Mucosa of gallbladder (tissue), 1 donor: ENCODE results near the gene SLC29A1. TPM values are rescaled to one million over a fixed set of nuclear protein-coding genes. Genes with fewer than 3 reads are reported as not detected.
A peak's percentile ranks its signal among the peaks of the same experiment; 100 is the strongest.

ENCODE experiments used
- DNase-seq: peaks from one replicate; pipeline ENCODE4 v3.0.0-alpha.2; 2020; ENCODE audit warnings: low spot score
- total RNA-seq: library from RNA; stranded (reverse); gene quantifications from one replicate; pipeline ENCODE4 v1.2.1, GENCODE V29; 2021
- donor health status: DM: no; HTN: no; CAD: no.

The SLC29A1 gene
- total RNA-seq, 1 donor from 2014 or later = 66.1 TPM

DNA sequence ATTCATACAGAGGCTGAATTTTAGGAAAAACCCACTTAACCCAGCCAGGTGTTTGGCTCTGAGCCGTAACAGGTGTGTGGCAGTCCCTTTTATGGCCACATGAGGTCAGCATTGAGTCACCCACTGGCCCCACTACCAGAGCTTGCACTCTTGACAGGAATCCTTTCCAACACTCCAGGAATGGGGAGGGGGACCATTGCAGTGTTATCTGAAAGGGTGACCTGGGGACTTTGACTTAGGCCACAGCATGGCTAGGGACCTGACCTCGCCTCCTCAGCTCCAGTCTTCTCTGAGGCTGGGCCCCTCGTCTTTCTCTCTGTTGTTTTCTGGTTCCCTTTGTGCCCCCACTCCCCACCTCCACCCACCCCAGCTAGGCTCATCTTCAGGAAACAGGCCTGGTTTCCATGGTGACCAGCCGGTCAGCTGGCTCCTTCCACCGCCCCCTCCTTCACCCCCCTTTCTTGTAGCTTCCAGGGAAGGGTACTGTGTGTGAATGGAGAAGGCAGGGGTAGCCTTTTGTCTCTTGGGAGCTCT is 44.8 kb downstream of the SLC29A1 start:
- DNase-seq = peak; percentile 58

DNA sequence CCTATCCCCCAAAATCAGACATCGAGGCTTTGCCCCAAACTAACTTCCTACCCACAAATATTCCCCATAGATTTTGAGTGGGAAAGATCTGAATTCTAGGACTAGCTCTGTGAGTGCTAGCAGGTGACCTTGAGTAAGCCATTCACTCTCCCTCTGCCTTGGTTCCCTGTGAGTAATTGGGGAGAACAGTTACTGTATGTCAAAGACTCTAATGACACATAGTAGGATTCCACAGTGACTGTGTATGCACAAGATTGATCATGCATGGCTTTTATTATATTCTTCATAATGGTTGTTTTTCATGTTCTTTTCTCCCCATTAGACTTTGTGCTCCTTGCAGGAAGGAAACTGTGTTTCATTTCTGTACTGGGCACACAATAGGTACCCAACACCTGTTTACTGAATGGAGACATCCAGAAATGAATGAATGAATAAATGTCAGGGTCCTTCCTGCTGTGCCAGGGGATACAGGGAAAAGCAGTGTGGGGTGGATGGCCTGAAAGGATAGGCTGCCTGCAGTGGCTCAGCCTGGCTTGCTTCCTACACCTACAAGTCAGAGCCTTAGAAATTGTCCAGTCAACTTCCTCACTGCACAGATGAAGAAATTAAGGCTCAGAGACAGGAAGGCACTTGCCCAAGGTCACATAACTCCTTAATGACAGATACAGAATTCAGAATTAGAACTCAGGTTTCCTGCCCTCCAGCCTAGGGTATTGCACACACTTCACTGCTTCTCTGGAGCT is 46.0 kb downstream of the SLC29A1 start:
- DNase-seq = no peak

DNA sequence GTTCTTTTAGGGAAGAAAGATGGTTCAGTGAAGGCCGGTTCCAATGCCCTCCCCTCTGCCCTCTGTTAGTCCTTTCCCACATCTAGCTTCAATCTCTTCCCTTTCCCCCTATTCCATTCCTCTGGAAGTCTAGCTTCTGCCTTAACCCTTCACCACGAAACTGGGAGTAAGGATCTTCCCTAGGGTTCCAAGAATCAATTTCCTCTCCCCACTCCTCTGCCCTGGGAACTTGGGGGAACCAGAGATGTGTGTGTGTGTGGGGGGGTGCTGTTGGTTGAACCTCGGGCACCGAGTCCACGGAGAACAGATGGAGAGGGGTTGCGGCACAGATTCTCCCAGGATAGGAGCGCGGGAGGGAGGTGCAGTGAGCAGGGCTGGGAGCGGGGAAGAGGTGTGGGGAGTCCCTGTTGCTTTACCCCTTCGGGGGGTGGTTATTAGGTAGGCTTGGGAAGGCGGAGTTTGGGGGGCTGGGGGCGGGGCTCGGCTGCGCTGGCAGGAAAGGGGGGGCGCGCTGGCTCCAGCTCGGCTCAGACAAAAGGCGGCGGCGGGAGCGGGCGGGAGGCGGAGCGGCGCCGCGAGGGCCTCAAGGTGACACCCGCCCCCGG is 46.6 kb downstream of the SLC29A1 start, which contains the start of gene TMEM151B:
Gene TMEM151B, plus strand, starts transcription at position 530 of the 605 bp plus-strand sequence. CDS start 293 bp downstream, outside the sequence.
- DNase-seq = no peak

DNA sequence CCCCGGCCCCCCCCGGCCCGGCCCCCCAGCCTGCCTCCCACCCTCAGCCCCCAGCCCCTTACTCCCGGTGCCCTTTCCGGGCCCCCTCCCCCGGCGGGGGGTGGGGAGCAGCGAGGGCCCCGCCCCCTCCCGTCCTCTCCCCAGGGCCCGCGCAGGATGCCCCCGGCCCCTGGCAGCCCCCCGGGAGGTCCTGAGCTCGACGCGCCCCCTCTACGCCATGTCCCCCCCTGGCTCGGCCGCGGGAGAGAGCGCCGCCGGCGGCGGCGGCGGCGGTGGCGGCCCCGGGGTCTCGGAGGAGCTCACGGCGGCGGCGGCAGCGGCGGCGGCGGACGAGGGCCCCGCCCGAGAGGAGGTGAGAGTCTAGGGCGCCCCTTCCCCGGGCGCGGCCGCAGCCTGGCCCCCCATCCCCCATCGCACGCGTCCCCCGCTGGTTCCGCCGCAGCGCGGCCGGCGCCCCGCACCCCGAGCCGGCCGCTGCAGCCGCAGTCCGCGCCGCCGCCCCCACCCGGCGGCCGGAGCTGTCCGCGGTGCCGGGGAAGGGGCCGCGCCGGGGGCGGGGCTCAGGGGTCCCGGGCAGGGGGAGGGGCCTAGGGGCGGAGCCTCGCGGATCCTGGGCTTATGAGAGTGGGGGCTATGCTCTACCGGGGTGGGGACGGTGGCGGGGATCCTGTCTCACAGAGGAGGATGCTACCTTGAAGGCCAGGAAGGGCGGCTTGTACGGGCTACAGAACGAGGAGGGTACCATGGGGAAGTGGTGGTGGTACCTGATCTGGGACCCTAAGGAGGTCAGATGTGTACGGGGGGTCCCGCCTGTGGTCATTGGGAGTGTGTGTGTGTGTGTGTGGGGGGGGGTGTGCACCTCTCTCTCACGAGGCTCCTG is 47.4 kb downstream of the SLC29A1 start:
- DNase-seq = no peak

DNA sequence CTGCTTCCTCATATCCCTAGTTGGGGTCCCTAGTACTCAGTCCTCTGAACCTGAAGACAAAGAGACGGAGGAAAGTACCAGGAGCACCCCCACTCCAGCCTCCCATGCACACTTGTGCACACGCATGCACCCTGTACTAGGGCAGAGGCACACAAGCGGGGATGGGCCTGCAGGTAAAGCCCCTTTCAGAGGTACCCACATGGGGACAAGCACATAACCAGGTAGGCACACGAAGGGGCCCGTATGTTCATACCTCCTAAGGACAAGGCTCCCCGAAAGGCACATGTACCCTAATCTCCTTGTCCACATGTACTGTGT is 48.0 kb downstream of the SLC29A1 start:
- no peak for DNase-seq

DNA sequence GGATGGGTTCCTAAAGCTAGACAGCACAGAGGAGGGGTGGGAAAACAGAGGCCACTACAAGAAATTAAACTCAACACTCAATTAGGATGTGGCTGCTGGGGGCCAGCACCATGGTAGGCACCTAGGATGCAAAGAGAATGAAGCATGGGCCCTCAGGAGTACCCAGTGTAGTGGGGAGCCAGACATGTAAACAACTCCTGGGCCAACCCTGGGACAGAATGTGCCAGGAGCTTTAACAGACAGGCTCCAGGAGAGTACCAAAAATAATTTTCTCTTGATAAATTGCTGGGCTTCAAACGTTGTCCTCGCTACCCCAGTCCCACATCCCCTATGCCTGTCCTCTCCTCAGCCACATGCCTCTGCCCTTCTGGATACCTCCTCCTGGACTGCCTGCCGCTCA is 48.5 kb downstream of the SLC29A1 start:
- DNase-seq = no peak

DNA sequence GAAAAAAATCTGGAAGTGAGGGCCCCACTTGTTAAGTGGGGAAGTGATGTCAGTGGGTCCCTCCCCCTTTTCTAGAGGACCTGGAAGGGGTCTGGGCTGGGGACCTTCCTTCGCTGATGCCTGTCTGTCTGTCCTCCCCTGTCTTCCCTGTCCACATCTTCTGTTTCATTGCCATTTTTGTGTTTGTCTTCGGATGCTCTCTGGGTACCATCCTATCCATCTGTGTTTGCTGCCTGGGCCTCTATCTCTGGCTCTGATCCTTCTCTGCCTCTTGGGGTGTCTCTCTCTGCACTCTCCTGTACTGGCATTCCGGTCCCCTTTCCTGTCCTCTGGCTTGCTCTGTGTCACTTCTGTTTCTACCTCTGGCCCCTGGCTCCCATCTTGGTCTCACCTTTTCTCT is 49.1 kb downstream of the SLC29A1 start:
- no peak for DNase-seq

DNA sequence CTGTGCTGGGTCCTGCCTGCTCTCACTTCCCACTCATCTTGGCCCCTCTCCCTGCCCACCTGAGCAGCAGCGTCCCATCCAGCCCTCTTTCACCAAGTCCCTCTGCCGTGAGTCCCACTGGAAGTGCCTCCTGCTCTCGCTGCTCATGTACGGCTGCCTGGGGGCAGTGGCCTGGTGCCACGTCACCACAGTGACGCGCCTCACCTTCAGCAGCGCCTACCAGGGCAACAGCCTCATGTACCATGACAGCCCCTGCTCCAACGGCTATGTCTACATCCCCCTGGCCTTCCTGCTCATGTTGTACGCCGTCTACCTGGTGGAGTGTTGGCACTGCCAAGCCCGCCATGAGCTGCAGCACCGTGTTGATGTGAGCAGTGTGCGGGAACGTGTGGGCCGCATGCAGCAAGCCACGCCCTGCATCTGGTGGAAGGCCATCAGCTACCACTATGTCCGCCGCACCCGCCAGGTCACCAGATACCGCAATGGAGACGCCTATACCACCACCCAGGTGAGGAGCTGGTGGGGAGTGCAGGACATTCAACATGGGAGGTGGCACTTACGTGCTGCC is 49.7 kb downstream of the SLC29A1 start:
- no peak for DNase-seq

DNA sequence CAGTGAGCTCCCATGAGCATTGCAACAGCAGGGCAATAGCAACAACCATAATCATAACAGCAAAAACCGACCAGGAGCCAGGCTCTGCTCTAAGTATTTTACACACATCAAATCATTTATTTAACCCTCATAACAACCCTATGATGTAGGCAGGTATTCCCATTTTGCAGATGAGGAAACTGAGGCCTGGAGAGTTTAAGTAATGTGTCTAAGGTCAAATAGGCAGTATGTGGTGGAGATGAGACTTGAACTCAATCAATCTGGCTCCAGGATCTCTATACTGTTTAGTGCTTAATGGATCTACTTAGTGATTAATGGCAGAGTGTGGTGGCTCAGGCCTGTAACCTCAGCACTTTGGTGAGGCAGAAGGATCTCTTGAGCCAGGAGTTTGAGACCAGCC is 50.2 kb downstream of the SLC29A1 start:
- DNase-seq = no peak

DNA sequence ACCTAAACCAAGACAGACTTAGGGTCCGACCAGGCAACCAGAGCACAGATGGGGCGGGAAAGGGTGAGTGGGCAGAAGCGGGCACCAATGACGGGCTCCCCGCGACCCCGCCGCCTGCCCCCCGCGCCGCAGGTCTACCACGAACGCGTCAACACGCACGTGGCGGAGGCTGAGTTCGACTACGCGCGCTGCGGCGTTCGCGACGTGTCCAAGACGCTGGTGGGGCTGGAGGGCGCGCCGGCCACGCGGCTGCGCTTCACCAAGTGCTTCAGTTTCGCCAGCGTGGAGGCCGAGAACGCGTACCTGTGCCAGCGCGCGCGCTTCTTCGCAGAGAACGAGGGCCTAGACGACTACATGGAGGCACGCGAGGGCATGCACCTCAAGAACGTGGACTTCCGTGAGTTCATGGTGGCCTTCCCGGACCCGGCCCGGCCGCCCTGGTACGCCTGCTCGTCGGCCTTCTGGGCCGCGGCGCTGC is 51.9 kb downstream of the SLC29A1 start:
- no peak for DNase-seq

DNA sequence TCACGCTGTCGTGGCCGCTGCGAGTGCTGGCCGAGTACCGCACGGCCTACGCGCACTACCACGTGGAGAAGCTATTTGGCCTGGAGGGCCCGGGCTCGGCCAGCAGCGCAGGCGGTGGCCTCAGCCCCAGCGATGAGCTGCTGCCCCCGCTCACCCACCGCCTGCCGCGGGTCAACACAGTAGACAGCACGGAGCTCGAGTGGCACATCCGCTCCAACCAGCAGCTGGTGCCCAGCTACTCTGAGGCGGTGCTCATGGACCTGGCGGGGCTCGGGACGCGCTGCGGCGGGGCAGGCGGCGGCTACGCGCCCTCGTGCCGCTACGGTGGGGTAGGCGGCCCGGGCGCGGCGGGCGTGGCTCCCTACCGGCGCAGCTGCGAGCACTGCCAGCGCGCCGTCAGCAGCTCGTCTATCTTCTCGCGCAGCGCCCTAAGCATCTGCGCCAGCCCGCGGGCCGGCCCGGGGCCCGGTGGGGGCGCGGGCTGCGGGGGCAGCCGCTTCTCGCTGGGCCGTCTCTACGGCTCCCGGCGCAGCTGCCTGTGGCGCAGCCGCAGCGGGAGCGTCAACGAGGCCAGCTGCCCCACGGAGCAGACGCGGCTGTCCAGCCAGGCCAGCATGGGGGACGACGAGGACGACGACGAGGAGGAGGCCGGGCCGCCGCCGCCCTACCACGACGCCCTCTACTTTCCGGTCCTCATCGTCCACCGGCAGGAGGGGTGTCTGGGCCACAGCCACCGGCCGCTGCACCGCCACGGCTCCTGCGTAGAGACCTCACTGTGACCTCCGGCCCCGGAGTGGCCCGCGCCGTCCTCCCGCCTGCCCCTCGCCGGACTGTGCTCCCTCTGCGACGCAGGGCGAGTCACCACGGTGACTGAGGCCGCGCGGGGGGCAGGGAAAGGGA is 52.6 kb downstream of the SLC29A1 start:
- no peak for DNase-seq

DNA sequence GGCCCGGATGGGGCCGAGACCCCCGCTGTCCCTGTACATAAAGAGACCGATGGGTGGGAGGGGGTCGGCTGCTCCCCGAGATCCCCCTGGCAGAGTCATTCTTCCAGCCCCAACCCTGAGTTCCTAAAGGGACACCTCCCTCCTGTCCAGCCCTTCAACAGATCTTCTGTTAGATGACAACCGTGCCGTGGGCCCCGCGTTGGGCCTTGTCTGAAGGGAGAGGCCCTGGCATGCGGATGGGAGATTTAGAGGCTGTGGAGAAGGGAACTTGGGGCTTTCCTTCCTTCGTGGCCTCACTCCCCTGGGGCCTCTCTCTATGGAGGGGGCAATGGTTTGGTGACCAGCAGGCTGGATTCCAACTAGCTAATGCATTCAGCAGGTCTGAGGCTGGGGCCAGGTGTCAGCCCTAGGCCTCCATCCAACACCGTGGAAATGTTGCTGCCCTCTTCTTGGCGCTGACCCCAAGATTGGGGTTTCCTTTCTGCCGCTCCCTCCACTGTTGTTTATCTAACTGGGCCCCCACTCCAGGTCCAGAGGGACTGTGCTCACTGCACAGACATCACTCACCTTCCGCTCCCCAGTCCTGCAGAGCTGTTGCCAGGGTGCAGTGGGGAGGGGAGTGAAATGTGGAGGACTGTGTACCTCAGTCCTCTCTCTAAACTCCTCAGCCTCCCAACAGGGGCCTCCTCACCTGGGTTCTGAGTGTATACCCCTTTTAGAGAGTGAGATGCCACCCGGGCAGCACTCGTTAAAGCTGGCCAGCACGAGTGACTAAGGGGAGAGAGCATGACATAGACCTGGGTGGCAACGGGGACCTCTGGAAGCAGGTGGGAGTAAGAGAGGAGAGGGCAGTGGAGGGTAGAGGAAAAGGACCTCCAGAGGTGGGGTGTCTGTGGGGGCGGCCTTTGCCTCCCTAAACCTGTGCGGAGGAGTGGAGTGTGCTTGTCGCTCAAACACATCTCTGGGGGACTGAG is 53.6 kb downstream of the SLC29A1 start:
- no peak for DNase-seq

DNA sequence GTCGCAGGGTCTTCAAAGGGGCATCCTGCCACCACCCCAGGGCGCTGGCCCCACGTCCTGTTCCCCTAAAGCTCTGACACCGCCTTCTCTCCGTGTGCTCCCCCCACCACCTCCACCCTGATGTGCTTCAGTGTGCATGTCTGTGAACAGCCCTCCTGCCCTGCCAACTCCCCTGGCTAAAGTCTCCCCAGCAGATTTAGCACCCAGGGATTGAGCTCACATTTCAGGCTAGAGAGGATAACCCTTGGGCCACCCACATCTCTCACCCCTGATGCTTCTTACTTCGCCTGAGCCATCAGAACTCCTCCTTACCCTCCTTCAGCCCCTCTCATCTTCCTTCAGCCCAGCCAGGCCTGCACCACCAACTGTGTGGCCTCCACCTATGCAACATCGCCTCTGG is 54.4 kb downstream of the SLC29A1 start:
- DNase-seq = no peak

DNA sequence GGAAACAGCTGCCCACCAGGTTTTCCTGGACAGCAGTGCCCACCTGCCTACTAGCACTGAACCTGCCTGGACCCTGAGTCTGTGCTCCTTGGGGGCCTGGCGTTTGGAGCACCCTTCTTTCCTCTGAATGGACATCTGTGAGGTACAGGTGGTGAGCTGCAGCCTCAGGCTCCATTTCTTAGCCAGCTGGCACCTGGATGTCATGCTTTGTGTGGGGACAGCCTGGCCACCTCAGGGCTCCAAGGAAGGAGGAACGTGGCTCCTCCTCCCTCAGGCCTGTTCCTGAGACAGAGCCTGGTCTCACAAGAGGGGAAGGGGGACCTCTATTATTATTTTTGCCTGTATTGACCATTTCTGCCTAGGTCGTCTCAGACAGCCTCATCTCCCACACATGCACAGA is 54.9 kb downstream of the SLC29A1 start:
- no peak for DNase-seq

DNA sequence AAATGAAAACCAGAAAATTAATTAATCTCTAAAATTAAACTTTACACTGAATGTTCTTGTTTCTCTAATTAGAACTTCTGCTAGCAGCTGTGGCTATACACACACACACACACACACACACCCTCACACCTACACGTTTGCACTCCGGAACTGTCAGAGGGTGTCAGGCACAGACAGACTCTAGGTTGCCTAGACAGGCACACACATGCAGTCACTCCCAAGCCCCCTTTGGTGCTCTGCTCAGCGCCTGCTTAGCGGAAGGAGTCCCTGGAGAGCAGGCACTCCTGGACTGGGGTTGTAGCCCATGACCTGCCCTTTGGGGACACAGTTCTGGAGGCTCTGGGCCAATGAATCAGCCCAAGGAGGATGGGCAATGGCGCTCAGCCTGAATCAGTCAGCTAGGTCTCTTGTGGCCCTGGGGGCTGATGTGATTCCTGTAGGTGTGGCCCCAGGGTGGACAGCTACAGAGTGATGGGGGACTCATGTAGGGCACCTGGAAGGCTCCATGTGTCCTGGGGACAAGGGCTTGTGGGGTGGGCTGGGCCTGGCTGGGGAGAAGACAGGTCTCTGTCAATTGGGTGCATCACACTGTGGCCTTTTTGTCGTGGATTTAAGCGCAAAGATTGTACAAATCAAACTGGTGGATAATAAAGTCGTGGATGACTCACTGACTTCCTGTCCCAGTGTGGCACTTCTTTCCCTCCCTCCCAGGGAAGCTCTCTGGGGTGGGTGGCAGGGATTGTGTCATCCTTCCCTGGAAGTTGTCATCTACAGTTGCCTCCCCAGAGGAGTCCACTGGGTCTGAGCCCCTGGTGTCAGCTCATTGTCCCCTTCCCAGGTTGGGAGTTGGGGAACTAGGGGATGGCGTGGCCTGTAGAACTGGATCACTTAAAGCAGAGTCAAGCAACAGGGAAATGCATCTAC is 55.6 kb downstream of the SLC29A1 start:
- no peak for DNase-seq
